ENCODE results near the gene DPYD.

DPYD gene

DNA sequence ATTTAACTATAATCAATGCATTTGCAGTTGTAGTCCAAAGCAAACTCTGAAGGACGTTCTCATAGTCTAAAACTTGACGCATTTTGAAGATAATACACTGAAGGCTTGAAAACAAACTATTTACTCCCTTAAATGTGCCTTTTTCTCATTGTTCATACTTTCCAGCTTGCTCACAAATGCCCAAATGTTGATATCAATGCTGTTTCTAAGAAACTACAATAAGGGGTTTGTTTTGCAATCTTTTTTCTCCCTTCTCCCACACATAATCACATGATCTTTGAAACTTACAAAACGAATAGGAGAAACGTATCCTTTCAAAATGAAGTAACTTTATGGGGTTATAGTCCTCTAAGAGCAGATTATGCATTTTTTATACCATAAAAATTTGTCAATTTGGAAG lies 508.7 kb downstream of the DPYD start:
- TF ChIP-seq ZFX (IDR thresholded peaks at IDR 0.05; ENCODE audit: borderline replicate concordance), result no peak
- TF ChIP-seq, protein P1, sequence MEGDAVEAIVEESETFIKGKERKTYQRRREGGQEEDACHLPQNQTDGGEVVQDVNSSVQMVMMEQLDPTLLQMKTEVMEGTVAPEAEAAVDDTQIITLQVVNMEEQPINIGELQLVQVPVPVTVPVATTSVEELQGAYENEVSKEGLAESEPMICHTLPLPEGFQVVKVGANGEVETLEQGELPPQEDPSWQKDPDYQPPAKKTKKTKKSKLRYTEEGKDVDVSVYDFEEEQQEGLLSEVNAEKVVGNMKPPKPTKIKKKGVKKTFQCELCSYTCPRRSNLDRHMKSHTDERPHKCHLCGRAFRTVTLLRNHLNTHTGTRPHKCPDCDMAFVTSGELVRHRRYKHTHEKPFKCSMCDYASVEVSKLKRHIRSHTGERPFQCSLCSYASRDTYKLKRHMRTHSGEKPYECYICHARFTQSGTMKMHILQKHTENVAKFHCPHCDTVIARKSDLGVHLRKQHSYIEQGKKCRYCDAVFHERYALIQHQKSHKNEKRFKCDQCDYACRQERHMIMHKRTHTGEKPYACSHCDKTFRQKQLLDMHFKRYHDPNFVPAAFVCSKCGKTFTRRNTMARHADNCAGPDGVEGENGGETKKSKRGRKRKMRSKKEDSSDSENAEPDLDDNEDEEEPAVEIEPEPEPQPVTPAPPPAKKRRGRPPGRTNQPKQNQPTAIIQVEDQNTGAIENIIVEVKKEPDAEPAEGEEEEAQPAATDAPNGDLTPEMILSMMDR (IDR thresholded peaks at IDR 0.05), result no peak
- peak overlapping the region; percentile 86 for H3K27ac ChIP-seq

DNA sequence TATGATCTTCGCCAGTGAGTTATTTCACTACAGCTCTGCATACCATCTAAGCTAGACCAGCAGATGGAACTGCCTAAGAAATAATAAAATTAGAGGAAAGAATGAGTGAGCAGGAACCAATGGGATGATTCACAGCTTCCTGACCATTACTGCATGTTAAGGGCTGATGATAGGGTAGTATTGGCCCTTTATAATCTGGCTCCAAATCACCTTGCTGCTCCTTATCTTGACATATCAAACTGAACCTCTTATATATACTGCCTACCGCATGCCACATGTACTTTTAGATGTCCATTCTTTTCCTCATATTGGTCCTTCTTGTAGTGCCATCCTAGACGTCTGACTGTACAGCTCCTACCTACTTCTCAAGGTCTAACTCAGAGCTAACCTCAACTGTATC lies 524.4 kb downstream of the DPYD start:
- no peak overlapping the region for H3K27ac ChIP-seq
- TF ChIP-seq, protein P1 (IDR thresholded peaks at IDR 0.05), result no peak
- TF ChIP-seq ZFX (IDR thresholded peaks at IDR 0.05; ENCODE audit: borderline replicate concordance), result no peak

DNA sequence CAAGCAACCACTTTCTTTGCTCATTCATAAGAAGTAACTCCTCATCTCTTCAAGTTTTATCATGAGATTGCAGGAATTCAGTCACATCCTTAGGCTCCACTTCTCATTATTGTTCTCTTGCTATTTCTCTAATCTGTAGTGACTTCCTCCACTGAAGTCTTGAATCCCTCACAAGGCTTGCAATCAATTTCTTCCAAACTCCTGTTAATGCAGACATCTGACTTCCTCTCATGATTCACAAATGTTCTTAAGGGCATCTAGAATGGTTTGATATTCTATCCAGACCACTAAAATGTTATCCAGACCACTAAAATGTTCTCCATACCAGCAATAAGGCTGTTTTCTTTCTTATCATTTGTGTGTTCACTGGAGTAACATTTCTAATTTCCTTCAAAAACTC lies 528.1 kb downstream of the DPYD start:
- TF ChIP-seq ZFX (IDR thresholded peaks at IDR 0.05; ENCODE audit: borderline replicate concordance), result no peak
- TF ChIP-seq, protein P1 (IDR thresholded peaks at IDR 0.05), result no peak
- no peak overlapping the region for H3K27ac ChIP-seq

DNA sequence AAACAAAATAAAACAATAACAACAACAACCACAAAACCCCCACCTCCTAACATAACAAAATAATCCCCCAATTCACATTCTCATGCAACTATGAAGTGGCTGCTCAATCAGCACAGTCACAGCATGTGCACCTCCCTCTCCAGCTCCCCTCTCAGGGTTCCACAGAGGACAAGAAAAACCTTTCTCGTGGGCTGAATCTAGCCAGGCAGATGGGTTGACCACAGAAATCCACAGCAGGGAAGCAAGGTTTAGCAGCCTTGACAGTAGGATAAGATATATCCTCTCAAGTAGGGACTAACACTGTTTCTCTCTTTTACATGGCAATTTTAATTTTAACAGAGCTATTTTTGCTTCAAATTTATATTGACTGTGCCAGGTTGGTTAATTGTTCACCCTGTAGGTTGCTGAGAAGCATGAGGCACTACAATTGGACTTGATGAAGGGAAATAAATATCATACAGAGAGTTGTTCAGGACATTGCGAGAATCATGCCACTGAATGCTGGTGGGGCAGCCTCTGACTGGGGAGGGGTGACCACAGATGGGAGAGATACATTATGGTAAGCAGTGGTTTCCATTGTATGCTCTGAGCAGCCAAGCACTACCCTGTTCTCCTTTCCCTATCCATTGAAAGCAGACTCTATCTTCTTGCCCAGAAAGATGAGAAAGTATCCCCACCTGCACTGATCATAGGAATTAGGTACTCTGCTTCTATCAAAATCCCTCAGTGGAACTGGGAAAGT lies 535.1 kb downstream of the DPYD start:
- TF ChIP-seq ZFX (IDR thresholded peaks at IDR 0.05; ENCODE audit: borderline replicate concordance), result no peak
- TF ChIP-seq, protein P1 (IDR thresholded peaks at IDR 0.05), result no peak
- no peak overlapping the region for H3K27ac ChIP-seq

DNA sequence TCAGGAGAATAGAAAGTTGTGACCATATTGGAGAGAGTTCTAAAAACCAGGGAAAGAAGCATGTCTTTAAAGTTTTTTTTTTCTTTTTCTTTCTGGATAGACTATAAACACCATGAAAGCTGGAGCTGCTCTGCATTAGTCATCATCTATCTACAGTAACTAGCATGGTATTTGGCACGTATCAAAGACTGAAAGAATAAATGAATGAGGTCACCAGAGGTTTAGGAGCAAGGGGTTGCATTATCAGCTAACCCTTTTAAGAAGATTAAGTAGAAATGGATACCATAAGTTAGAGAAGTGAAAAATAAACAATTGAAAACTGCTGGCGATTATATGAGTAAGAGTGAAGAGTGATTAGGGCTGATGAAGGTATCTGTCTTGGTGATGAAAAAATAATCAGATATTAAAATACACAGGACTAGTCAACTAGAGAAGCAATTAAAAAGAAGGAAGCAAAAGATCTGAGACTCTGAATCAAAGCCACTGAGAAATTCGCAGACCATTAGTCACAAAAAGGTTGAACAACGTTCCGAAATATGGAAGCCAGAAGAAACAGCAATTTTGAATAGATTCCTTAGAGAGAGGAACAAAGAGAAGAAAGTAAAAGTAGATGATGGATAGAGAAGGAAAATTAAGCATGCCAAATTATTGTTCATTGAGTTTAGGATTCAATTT lies 536.4 kb downstream of the DPYD start:
- no peak overlapping the region for H3K27ac ChIP-seq
- no peak for TF ChIP-seq ZFX (IDR thresholded peaks at IDR 0.05; ENCODE audit: borderline replicate concordance)
- TF ChIP-seq, protein P1 (IDR thresholded peaks at IDR 0.05), result no peak

DNA sequence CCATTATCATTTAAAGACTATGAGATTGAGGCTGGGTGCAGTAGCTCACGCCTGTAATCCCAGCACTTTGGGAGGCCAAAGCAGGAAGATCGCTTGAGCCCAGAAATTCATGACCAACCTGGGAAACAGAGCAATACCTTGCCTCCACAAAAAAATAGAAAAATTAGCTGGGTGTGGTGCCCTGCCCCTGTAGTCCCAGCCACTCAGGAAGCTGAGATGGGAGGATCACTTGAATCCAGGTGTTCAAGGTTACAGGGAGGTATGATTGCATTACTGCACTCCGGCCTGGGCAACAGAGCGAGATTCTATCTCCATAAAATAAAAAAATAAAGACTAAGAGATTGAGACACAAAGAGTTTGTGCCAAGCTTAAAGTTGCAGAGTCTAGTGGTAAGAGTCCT lies 537.0 kb downstream of the DPYD start:
- no peak for TF ChIP-seq ZFX (IDR thresholded peaks at IDR 0.05; ENCODE audit: borderline replicate concordance)
- TF ChIP-seq, protein P1 (IDR thresholded peaks at IDR 0.05), result no peak

DNA sequence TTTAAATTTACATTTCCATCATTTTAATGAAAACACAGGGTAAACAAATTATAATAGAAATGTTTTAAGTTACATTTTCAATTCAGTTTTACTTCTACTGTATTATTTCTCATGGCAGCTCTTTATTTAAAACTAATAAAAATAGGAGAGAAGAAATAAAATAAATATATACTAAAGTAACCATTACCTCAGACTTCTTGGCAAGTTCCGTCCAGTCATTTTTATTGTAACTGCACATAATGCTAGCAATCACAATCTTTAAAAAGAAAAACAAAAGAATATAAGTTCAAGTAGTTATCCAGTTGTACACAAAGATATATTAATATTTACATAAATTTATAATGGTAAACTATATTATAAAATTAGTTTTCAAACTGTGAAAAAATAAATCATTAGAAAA lies 538.6 kb downstream of the DPYD start:
- TF ChIP-seq, protein P1 (IDR thresholded peaks at IDR 0.05), result no peak
- no peak for TF ChIP-seq ZFX (IDR thresholded peaks at IDR 0.05; ENCODE audit: borderline replicate concordance)
- no peak overlapping the region for H3K27ac ChIP-seq

More for the DNA sequence above, 537.0 kb downstream of the DPYD start:
- H3K27ac ChIP-seq, result no peak overlapping the region
